Body of pancreas (tissue), 4 donors: ENCODE data around the gene STIM2. TPM values are rescaled to one million over a fixed set of nuclear protein-coding genes. Genes with fewer than 3 reads are reported as not detected.

Experiments used
- ATAC-seq: fragments of 150-250 bp; one replicate; pipeline ENCODE4 v1.9.1; 2016
- DNase-seq, 4 donors: peaks; one replicate each; pipeline ENCODE4 v3.0.0-alpha.2; 2019
- H3K27ac ChIP-seq, 4 donors: fragments of 200-600 bp; sonication (generic); 1 replicate in 3 of 4; 2 replicates in 1 of 4; pipeline versions ENCODE4 v1.5.1 to v1.6.1; 2016 to 2019; ENCODE audit warnings: mild to moderate bottlenecking in 1 of 4, mixed read lengths in 1 of 4, moderate library complexity in 1 of 4
- H3K27me3 ChIP-seq, 2 donors: fragments of 200-600 bp; sonication (generic); one replicate each; pipeline ENCODE4 v1.6.0; 2016; ENCODE audit warnings: mild to moderate bottlenecking in 1 of 2
- H3K36me3 ChIP-seq, 2 donors: fragments of 200-600 bp; sonication (generic); replicated peaks in 1 of 2; 2 replicates each; pipeline ENCODE4 v1.5.1; 2016; ENCODE audit warnings: low read depth in 2 of 2; ENCODE audit not compliant: insufficient read depth in 1 of 2
- H3K4me1 ChIP-seq: fragments of 200-600 bp; sonication (generic); one replicate; pipeline ENCODE4 v1.6.0; 2016
- H3K4me3 ChIP-seq, 2 donors: fragments of 200-600 bp; sonication (generic); 1 replicate in 1 of 2; 2 replicates in 1 of 2; pipeline ENCODE4 v1.5.1; 2016 to 2019
- H3K9me3 ChIP-seq, 3 donors: fragments of 200-600 bp; sonication (generic); 1 replicate in 2 of 3; 2 replicates in 1 of 3; pipeline ENCODE4 v1.5.1; 2016
- POLR2A ChIP-seq, 3 donors: fragments of 450-650 bp; IDR thresholded peaks; one replicate each; pipeline ENCODE4 v1.6.1; 2016; ENCODE audit warnings: antibody characterized with exemption in 3 of 3, mild to moderate bottlenecking in 2 of 3
- WGBS, 2 donors: methylation state at CpG; one replicate each; pipeline ENCODE4 v1.1.5; 2017; 5-methylcytosine and 5-hydroxymethylcytosine counted together
- intact Hi-C: fragments of 100-400 bp; cut with DNase I; formaldehyde crosslinking; loops from one replicate; pipeline ENCODE4 v1.15.1; 2023
- total RNA-seq, 2 donors: library from RNA; depleted of rRNA; stranded (reverse); fragments of >200 nt; gene quantifications; one replicate each; pipeline ENCODE4 v1.1.0, GENCODE V29; 2016
- TF ChIP-seq, protein P1 (sequence below), 7 experiments: fragments of 450-650 bp in 4 of 7; fragments of 200-600 bp in 3 of 7; sonication (generic) in 3 of 7; IDR thresholded peaks; one replicate each; pipeline ENCODE4 v1.5.1; 2016 to 2019; ENCODE audit warnings: antibody characterized with exemption in 7 of 7

Gene STIM2
- total RNA-seq, 2 donors from 2014 or later: 10.9 to 53.4 TPM

DNA sequence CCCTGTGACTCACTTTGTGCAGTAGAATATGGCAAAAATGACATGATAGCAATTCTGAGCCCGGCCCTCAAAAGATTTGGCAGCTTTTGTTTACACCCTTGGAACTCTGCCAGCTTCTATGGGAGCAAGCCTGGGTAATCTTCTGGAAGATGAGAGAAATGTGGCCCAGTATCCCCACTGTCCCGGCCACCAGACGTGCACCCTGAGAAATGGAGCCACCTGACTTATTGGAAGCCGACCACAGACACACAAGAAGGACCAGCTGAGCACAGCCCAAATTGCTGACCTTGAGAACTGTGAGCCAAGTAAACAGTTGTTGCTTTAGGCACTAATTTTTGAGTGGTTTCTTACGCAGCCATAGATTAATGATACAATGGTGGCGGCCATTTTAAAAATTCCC, 197.0 kb downstream of the STIM2 start:
- 75 to 84% methylated on average over 6 of the region's 6 CpGs for WGBS, 2 donors
- DNase-seq: no peak
- H3K9me3 ChIP-seq: no peaks in the 10 kb centered on the region
- H3K4me3 ChIP-seq: no peak overlapping the region
- no peaks in the 10 kb centered on the region for H3K36me3 ChIP-seq
- no peak for TF ChIP-seq POLR2A (IDR thresholded peaks at IDR 0.05)
- TF ChIP-seq, protein P1, sequence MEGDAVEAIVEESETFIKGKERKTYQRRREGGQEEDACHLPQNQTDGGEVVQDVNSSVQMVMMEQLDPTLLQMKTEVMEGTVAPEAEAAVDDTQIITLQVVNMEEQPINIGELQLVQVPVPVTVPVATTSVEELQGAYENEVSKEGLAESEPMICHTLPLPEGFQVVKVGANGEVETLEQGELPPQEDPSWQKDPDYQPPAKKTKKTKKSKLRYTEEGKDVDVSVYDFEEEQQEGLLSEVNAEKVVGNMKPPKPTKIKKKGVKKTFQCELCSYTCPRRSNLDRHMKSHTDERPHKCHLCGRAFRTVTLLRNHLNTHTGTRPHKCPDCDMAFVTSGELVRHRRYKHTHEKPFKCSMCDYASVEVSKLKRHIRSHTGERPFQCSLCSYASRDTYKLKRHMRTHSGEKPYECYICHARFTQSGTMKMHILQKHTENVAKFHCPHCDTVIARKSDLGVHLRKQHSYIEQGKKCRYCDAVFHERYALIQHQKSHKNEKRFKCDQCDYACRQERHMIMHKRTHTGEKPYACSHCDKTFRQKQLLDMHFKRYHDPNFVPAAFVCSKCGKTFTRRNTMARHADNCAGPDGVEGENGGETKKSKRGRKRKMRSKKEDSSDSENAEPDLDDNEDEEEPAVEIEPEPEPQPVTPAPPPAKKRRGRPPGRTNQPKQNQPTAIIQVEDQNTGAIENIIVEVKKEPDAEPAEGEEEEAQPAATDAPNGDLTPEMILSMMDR (IDR thresholded peaks at IDR 0.05): no peak
- ATAC-seq: no peak
- H3K27me3 ChIP-seq: no peaks in the 10 kb centered on the region
- intact Hi-C loops: no loop called here
- H3K4me1 ChIP-seq: no peaks in the 10 kb centered on the region
- H3K27ac ChIP-seq: no peak overlapping the region

GRCh38 chr4:27058819-27059406, 198.3 kb downstream of the STIM2 start:
- DNase-seq: no peak
- H3K4me1 ChIP-seq: no peaks in the 10 kb centered on the region
- no peaks in the 10 kb centered on the region for H3K36me3 ChIP-seq
- intact Hi-C loops: no loop called here
- H3K27ac ChIP-seq: no peak overlapping the region
- no peaks in the 10 kb centered on the region for H3K27me3 ChIP-seq
- H3K4me3 ChIP-seq: no peak overlapping the region
- 39 to 53% methylated on average over 5 of the region's 5 CpGs for WGBS, 2 donors
- H3K9me3 ChIP-seq: no peaks in the 10 kb centered on the region
- ATAC-seq: no peak
- TF ChIP-seq POLR2A (IDR thresholded peaks at IDR 0.05): no peak
- TF ChIP-seq, protein P1 (IDR thresholded peaks at IDR 0.05): no peak

DNA sequence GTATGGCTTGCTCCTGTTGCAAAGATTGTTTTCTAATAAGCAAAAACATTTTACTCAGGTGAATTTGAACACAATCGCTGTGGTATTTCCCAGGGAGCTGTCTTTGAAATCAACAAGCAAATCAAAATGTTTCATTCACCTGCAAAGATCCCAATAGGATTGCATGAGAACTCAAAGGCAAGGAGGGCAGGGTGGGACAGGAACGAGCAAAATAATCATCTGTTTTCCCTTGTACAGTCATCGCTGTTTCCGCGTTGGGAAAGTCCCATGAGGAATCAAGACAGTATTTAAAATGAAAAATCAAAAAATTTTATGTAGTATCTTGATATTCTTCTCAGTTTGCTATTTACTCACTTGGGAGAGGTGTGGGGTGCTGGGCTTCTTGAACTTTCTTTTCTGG, 198.8 kb downstream of the STIM2 start:
- no peaks in the 10 kb centered on the region for H3K27me3 ChIP-seq
- no peak overlapping the region for H3K27ac ChIP-seq
- H3K4me3 ChIP-seq: no peak overlapping the region
- intact Hi-C loops: no loop called here
- DNase-seq (no peak), ATAC-seq (no peak)
- no peaks in the 10 kb centered on the region for H3K36me3 ChIP-seq
- no peaks in the 10 kb centered on the region for H3K9me3 ChIP-seq
- 70 to 75% methylated on average over 5 of the region's 5 CpGs for WGBS, 2 donors
- H3K4me1 ChIP-seq: no peaks in the 10 kb centered on the region
- TF ChIP-seq POLR2A (IDR thresholded peaks at IDR 0.05): no peak
- TF ChIP-seq, protein P1 (IDR thresholded peaks at IDR 0.05): no peak

GRCh38 chr4:27062256-27062655, 201.6 kb downstream of the STIM2 start:
- H3K4me3 ChIP-seq: no peak overlapping the region
- ATAC-seq (no peak), DNase-seq (no peak)
- H3K9me3 ChIP-seq: no peaks in the 10 kb centered on the region
- WGBS, 2 donors: 81 to 82% methylated on average over 7 of the region's 7 CpGs
- no peaks in the 10 kb centered on the region for H3K27me3 ChIP-seq
- no peak for TF ChIP-seq POLR2A (IDR thresholded peaks at IDR 0.05)
- TF ChIP-seq, protein P1 (IDR thresholded peaks at IDR 0.05): no peak
- H3K27ac ChIP-seq: no peak overlapping the region
- intact Hi-C loops: no loop called here
- peaks cover 4% of the 10 kb centered on the region for H3K4me1 ChIP-seq
- no peaks in the 10 kb centered on the region for H3K36me3 ChIP-seq

DNA sequence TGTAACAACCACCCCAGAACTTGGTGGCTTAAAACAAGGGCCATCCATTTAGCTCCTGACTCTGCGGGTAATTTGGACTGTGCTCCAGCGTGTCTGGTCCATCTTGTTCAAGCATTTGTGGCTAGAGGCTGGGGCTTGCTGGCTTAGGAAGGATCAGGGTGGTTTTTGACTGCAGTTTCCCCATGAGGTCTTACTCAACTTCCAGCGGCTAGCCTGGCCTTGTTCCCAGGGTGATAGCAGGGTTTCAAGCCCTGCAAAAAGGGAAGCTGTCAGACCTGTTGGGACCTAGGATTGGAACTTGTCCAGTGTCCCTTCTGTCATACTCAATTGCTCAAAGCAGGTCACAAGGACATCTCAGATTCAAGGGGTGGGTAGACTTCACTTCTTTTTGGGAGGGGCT, 205.9 kb downstream of the STIM2 start:
- no peak for ATAC-seq
- intact Hi-C loops: no loop called here
- whole genome bisulfite sequencing, 2 donors: 57 to 58% methylated on average over 3 of the region's 3 CpGs
- Histone ChIP-seq H3K4me3 (no peak overlapping the region), H3K27me3 (no peaks in the 10 kb centered on the region), H3K9me3 (no peaks in the 10 kb centered on the region), H3K4me1 (peaks cover 4% of the 10 kb centered on the region), H3K36me3 (no peaks in the 10 kb centered on the region), H3K27ac (no peak overlapping the region)
- TF ChIP-seq, protein P1 (IDR thresholded peaks at IDR 0.05): no peak
- no peak for TF ChIP-seq POLR2A (IDR thresholded peaks at IDR 0.05)
- DNase-seq: peak in 3 of 4 donors; percentile 35 to 68 (median 46)
